COLO829 (cell line): Measurements from ENCODE around the gene WNT3A.

Experiments
- DNase-seq: peaks from one replicate; pipeline ENCODE4 v3.0.0; 2012; ENCODE audit warnings: low spot score

The WNT3A gene

GRCh38 chr1:228048659-228049298, 42.0 kb downstream of the WNT3A start:
- DNase-seq = no peak

GRCh38 chr1:228050571-228051231, 43.9 kb downstream of the WNT3A start:
- DNase-seq = no peak

GRCh38 chr1:228058172-228058948, 51.6 kb downstream of the WNT3A start:
- DNase-seq = no peak

- no peak for DNase-seq
Observed at GRCh38 chr1:228058949-228059633, 52.3 kb downstream of the WNT3A start.

GRCh38 chr1:228059634-228060457, 53.0 kb downstream of the WNT3A start:
- DNase-seq = no peak

GRCh38 chr1:228060458-228061190, 53.8 kb downstream of the WNT3A start:
- DNase-seq = no peak

GRCh38 chr1:228061411-228062084, 54.8 kb downstream of the WNT3A start:
- DNase-seq = no peak

- DNase-seq = no peak
Observed at GRCh38 chr1:228062085-228062791, 55.4 kb downstream of the WNT3A start.

- DNase-seq = no peak
Observed at GRCh38 chr1:228062812-228063211, 56.0 kb downstream of the WNT3A start.

- no peak for DNase-seq
Observed at GRCh38 chr1:228063251-228064191, 56.7 kb downstream of the WNT3A start.

- no peak for DNase-seq
Observed at GRCh38 chr1:228064296-228064695, 57.5 kb downstream of the WNT3A start.

- DNase-seq = no peak
Observed at GRCh38 chr1:228064741-228065542, 58.1 kb downstream of the WNT3A start.

GRCh38 chr1:228065543-228066347, 58.9 kb downstream of the WNT3A start:
- no peak for DNase-seq

GRCh38 chr1:228066416-228066815, 59.6 kb downstream of the WNT3A start:
- no peak for DNase-seq

- no peak for DNase-seq
Observed at GRCh38 chr1:228066891-228067654, 60.3 kb downstream of the WNT3A start.

- no peak for DNase-seq
Observed at GRCh38 chr1:228068359-228068758, 61.6 kb downstream of the WNT3A start.
